HEK293 (cell line): ENCODE results near the gene TBC1D22A.

Experiments
- CTCF ChIP-seq: fragments of 450-650 bp; formaldehyde crosslinking; IDR thresholded peaks from 2 replicates; pipeline ENCODE4 v1.5.1; 2016; ENCODE audit warnings: missing biosample characterization, missing genetic modification characterization
- MYNN ChIP-seq: fragments of 450-650 bp; formaldehyde crosslinking; IDR thresholded peaks from 2 replicates; pipeline ENCODE4 v1.5.1; 2016; ENCODE audit warnings: missing biosample characterization, missing genetic modification characterization, borderline replicate concordance
- SCRT2 ChIP-seq: fragments of 450-650 bp; formaldehyde crosslinking; IDR thresholded peaks from 2 replicates; pipeline ENCODE4 v1.5.1; 2016; ENCODE audit warnings: missing biosample characterization, missing genetic modification characterization
- YY1 ChIP-seq: fragments of 450-650 bp; formaldehyde crosslinking; IDR thresholded peaks from 2 replicates; pipeline ENCODE4 v1.5.1; 2018; ENCODE audit warnings: missing biosample characterization, missing genetic modification characterization
- YY2 ChIP-seq: fragments of 450-650 bp; formaldehyde crosslinking; IDR thresholded peaks from 2 replicates; pipeline ENCODE4 v1.5.1; 2016; ENCODE audit warnings: missing biosample characterization, missing genetic modification characterization
- ZNF155 ChIP-seq: fragments of 450-650 bp; formaldehyde crosslinking; IDR thresholded peaks from 2 replicates; pipeline ENCODE4 v1.5.1; 2016; ENCODE audit warnings: missing biosample characterization, missing genetic modification characterization
- ZNF184 ChIP-seq: fragments of 450-650 bp; IDR thresholded peaks from 2 replicates; pipeline ENCODE4 v1.5.1; 2018; ENCODE audit warnings: missing biosample characterization, mild to moderate bottlenecking, missing genetic modification characterization
- ZNF23 ChIP-seq: fragments of 450-650 bp; formaldehyde crosslinking; IDR thresholded peaks from 2 replicates; pipeline ENCODE4 v1.5.1; 2016; ENCODE audit warnings: missing biosample characterization, missing genetic modification characterization, borderline replicate concordance
- ZNF239 ChIP-seq: fragments of 450-650 bp; formaldehyde crosslinking; IDR thresholded peaks from 2 replicates; pipeline ENCODE4 v1.5.1; 2016; ENCODE audit warnings: missing biosample characterization, missing genetic modification characterization
- ZNF366 ChIP-seq: fragments of 450-650 bp; formaldehyde crosslinking; conservative IDR thresholded peaks from 2 replicates; pipeline ENCODE4 v1.5.1; 2016; ENCODE audit warnings: missing biosample characterization, missing genetic modification characterization
- ZNF549 ChIP-seq: fragments of 450-650 bp; IDR thresholded peaks from 2 replicates; pipeline ENCODE4 v1.5.1; 2018; ENCODE audit warnings: missing biosample characterization, missing genetic modification characterization, mild to moderate bottlenecking, inconsistent platforms, moderate library complexity
- ZNF660 ChIP-seq: fragments of 450-650 bp; IDR thresholded peaks from 2 replicates; pipeline ENCODE4 v1.5.1; 2018; ENCODE audit warnings: missing biosample characterization, mild to moderate bottlenecking, missing genetic modification characterization
- TF ChIP-seq, protein P1 (sequence below): fragments of 450-650 bp; formaldehyde crosslinking; IDR thresholded peaks from 2 replicates; pipeline ENCODE4 v1.5.1; 2016; ENCODE audit warnings: missing biosample characterization, missing genetic modification characterization
- TF ChIP-seq, protein P2 (sequence below): fragments of 450-650 bp; formaldehyde crosslinking; conservative IDR thresholded peaks from 2 replicates; pipeline ENCODE4 v1.5.1; 2016; ENCODE audit warnings: low read depth, missing biosample characterization, missing genetic modification characterization

DNA sequence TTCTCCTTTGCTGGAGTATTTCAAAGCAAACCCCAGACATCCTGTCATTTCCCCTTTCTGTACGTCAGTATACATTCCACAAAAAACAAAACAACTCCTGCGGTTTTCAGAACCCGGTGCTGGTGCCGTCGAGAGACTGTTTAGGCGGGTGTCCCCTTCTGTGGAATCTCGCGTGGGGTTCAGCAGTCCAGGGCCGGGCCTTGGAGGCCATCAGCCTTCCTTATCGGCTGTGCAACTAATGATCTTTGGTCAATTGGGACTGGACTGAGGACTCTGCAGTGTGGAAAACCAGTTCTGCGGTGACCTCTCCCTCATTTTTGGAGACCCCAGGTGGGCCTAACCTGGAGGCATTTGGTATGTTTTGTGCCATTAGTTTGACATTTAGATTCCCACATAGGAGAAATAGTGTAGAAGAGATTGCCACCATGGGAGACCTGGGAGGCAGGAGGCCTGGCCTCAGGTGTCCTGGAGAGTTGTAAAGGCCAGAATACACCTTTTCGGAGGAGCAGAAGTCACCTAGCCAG is 84.4 kb downstream of the TBC1D22A start:
- TF ChIP-seq CTCF (tag by site-specific recombination) (no peak), SCRT2 (tag by site-specific recombination) (no peak), ZNF660 (tag by site-specific recombination) (no peak), MYNN (no peak), ZNF549 (tag by site-specific recombination) (no peak), ZNF184 (tag by site-specific recombination) (no peak), ZNF366 (tag by site-specific recombination) (no peak), ZNF155 (tag by site-specific recombination) (no peak), ZNF23 (no peak), YY2 (tag by site-specific recombination) (no peak), ZNF239 (tag by site-specific recombination) (no peak), YY1 (tag by site-specific recombination) (no peak)
- TF ChIP-seq, protein P1, sequence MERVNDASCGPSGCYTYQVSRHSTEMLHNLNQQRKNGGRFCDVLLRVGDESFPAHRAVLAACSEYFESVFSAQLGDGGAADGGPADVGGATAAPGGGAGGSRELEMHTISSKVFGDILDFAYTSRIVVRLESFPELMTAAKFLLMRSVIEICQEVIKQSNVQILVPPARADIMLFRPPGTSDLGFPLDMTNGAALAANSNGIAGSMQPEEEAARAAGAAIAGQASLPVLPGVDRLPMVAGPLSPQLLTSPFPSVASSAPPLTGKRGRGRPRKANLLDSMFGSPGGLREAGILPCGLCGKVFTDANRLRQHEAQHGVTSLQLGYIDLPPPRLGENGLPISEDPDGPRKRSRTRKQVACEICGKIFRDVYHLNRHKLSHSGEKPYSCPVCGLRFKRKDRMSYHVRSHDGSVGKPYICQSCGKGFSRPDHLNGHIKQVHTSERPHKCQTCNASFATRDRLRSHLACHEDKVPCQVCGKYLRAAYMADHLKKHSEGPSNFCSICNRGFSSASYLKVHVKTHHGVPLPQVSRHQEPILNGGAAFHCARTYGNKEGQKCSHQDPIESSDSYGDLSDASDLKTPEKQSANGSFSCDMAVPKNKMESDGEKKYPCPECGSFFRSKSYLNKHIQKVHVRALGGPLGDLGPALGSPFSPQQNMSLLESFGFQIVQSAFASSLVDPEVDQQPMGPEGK (tag by site-specific recombination) = no peak
- TF ChIP-seq, protein P2, sequence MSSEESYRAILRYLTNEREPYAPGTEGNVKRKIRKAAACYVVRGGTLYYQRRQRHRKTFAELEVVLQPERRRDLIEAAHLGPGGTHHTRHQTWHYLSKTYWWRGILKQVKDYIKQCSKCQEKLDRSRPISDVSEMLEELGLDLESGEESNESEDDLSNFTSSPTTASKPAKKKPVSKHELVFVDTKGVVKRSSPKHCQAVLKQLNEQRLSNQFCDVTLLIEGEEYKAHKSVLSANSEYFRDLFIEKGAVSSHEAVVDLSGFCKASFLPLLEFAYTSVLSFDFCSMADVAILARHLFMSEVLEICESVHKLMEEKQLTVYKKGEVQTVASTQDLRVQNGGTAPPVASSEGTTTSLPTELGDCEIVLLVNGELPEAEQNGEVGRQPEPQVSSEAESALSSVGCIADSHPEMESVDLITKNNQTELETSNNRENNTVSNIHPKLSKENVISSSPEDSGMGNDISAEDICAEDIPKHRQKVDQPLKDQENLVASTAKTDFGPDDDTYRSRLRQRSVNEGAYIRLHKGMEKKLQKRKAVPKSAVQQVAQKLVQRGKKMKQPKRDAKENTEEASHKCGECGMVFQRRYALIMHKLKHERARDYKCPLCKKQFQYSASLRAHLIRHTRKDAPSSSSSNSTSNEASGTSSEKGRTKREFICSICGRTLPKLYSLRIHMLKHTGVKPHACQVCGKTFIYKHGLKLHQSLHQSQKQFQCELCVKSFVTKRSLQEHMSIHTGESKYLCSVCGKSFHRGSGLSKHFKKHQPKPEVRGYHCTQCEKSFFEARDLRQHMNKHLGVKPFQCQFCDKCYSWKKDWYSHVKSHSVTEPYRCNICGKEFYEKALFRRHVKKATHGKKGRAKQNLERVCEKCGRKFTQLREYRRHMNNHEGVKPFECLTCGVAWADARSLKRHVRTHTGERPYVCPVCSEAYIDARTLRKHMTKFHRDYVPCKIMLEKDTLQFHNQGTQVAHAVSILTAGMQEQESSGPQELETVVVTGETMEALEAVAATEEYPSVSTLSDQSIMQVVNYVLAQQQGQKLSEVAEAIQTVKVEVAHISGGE (tag by site-specific recombination) = no peak
